Retinal pigment epithelial cell (primary cell): ENCODE results near the gene SORD.
A peak's percentile ranks its signal among the peaks of the same experiment; 100 is the strongest.
"Not testable (repeated sequence)": the region's sequence is repeated elsewhere in the genome, so short reads cannot be mapped to it uniquely, and the experiment has no call there.

Experiments
- DNase-seq: peaks from one replicate; pipeline ENCODE4 v3.0.0-alpha.2; 2010; ENCODE audit warnings: low read depth
- H3K4me3 ChIP-seq: 2 replicates; pipeline ENCODE4 v1.5.1; 2011; ENCODE audit warnings: mild to moderate bottlenecking, low read length, control low read depth, moderate library complexity
- CTCF ChIP-seq: conservative IDR thresholded peaks from 2 replicates; pipeline ENCODE4 v1.5.1; 2011; ENCODE audit warnings: low read depth, low read length, control low read depth, inconsistent platforms

Gene SORD

GRCh38 chr15:45022871-45023658, at the start of gene SORD:
Gene SORD, plus strand, starts transcription at chr15:45023195. Its CDS starts 89 bp downstream, at chr15:45023284.
- H3K4me3 ChIP-seq, result peak within 1 kb of the TSS; percentile 74
- TF ChIP-seq CTCF, result peak; percentile 1
- peak; percentile 54 for DNase-seq

GRCh38 chr15:44976183-44976582, 46.8 kb upstream of the SORD start:
- not testable (repeated sequence) for DNase-seq, H3K4me3 ChIP-seq

- DNase-seq, H3K4me3 ChIP-seq: not testable (repeated sequence)
Observed at GRCh38 chr15:44977781-44978180, 45.2 kb upstream of the SORD start.

- H3K4me3 ChIP-seq, DNase-seq: not testable (repeated sequence)
Observed at GRCh38 chr15:44979617-44980339, 43.2 kb upstream of the SORD start.

- H3K4me3 ChIP-seq, DNase-seq: not testable (repeated sequence)
Observed at GRCh38 chr15:44984144-44984543, 38.9 kb upstream of the SORD start.

- DNase-seq, H3K4me3 ChIP-seq: not testable (repeated sequence)
Observed at GRCh38 chr15:44986346-44987055, 36.5 kb upstream of the SORD start.

- H3K4me3 ChIP-seq, DNase-seq: not testable (repeated sequence)
Observed at GRCh38 chr15:44987711-44988110, 35.3 kb upstream of the SORD start.

GRCh38 chr15:44988184-44988869, 34.7 kb upstream of the SORD start:
- not testable (repeated sequence) for DNase-seq, H3K4me3 ChIP-seq

GRCh38 chr15:44988870-44989219, 34.1 kb upstream of the SORD start:
- DNase-seq, result not testable (repeated sequence)

GRCh38 chr15:44997632-44998031, 25.4 kb upstream of the SORD start:
- DNase-seq, H3K4me3 ChIP-seq: not testable (repeated sequence)

More at GRCh38 chr15:44988870-44989219, 34.1 kb upstream of the SORD start:
- H3K4me3 ChIP-seq, result not testable (repeated sequence)

GRCh38 chr15:44999105-44999504, 23.9 kb upstream of the SORD start:
- no peak for DNase-seq
- no peak for TF ChIP-seq CTCF
- H3K4me3 ChIP-seq, result no peak overlapping the region

- DNase-seq, result not testable (repeated sequence)
Observed at GRCh38 chr15:45001180-45001579, 21.8 kb upstream of the SORD start.

GRCh38 chr15:45003731-45004410, 19.1 kb upstream of the SORD start:
- not testable (repeated sequence) for H3K4me3 ChIP-seq, DNase-seq

More at GRCh38 chr15:45001180-45001579, 21.8 kb upstream of the SORD start:
- not testable (repeated sequence) for H3K4me3 ChIP-seq

GRCh38 chr15:45004590-45005175, 18.3 kb upstream of the SORD start:
- not testable (repeated sequence) for H3K4me3 ChIP-seq, DNase-seq
